GM12878 (cell line): ENCODE data around the gene CLASP1. TPM values are rescaled to one million over a fixed set of nuclear protein-coding genes. Genes with fewer than 3 reads are reported as not detected.

ENCODE experiments used
- ATAC-seq: fragments of 200-7000 bp; cut with Tn5 transposase; 3 replicates; pipeline ENCODE4 v1.9.1; 2020; ENCODE audit warnings: mild to moderate bottlenecking, moderate library complexity
- BruUV-seq: library from RNA; stranded (reverse); fragments of 400-500 nt; replicated peaks from 2 replicates; lab custom pipeline; 2021; lab: Mats Ljungman, UMichigan
- CTCF ChIA-PET: fragments of 300-600 bp; sonication (Branson Sonifier 250); formaldehyde crosslinking; extraction: SDS; loops from one replicate; lab custom pipeline; 2021; ENCODE audit warnings: inconsistent platforms; lab: Yijun Ruan, JAX
- POLR2A ChIA-PET: fragments of 350-600 bp; formaldehyde crosslinking; extraction: SDS; loops from one replicate; lab custom pipeline; 2021; ENCODE audit warnings: inconsistent platforms; lab: Charles Lee
- RAD21 ChIA-PET: fragments of 300-600 bp; sonication (Branson Sonifier 250); formaldehyde crosslinking; loops from one replicate; lab custom pipeline; 2023; ENCODE audit warnings: antibody characterized with exemption; ENCODE audit not compliant: unreplicated experiment; lab: Charles Lee
- SMC1A ChIA-PET: fragments of 300-600 bp; sonication (Branson Sonifier 250); formaldehyde crosslinking; loops from one replicate; lab custom pipeline; 2023; ENCODE audit not compliant: unreplicated experiment, uncharacterized antibody; lab: Charles Lee
- DNase-seq: peaks from one replicate; pipeline ENCODE4 v3.0.0-alpha.2; 2011; ENCODE audit warnings: low read depth, low spot score
- FAIRE-seq: peaks from 3 replicates; lab custom pipeline; 2011; peaks lifted over from hg19 to GRCh38; lab: Jason Lieb, UNC
- H2AFZ ChIP-seq: 2 replicates; pipeline ENCODE4 v1.6.0; 2011; ENCODE audit warnings: low read depth, low read length, control low read depth; ENCODE audit not compliant: control insufficient read depth
- H3K27ac ChIP-seq: 2 replicates; pipeline ENCODE4 v1.5.1; 2011; ENCODE audit warnings: control low read depth; ENCODE audit not compliant: control insufficient read depth, insufficient read depth
- H3K27me3 ChIP-seq, 2 experiments: replicated peaks in 1 of 2; 2 replicates each; pipeline versions ENCODE4 v1.6.0 to v1.6.1; 2011; ENCODE audit warnings: low read length in 1 of 2; ENCODE audit not compliant: control insufficient read depth in 2 of 2, insufficient read depth in 2 of 2
- H3K36me3 ChIP-seq, 2 experiments: 2 replicates each; pipeline ENCODE4 v1.5.1; 2011; ENCODE audit warnings: low read length in 1 of 2; ENCODE audit not compliant: control insufficient read depth in 2 of 2, insufficient read depth in 2 of 2
- H3K4me1 ChIP-seq: 2 replicates; pipeline ENCODE4 v1.6.1; 2011; ENCODE audit warnings: mild to moderate bottlenecking, low read length, moderate library complexity, mixed read lengths; ENCODE audit not compliant: control insufficient read depth, insufficient read depth
- H3K4me2 ChIP-seq: 2 replicates; pipeline ENCODE4 v1.6.0; 2011; ENCODE audit warnings: control low read depth; ENCODE audit not compliant: control insufficient read depth, insufficient read depth
- H3K4me3 ChIP-seq: fragments of 200-600 bp; sonication (generic); 2 replicates; pipeline ENCODE4 v1.5.1; 2016
- H3K79me2 ChIP-seq: 2 replicates; pipeline ENCODE4 v1.6.0; 2011; ENCODE audit warnings: low read length; ENCODE audit not compliant: control insufficient read depth, insufficient read depth
- H3K9ac ChIP-seq: 2 replicates; pipeline ENCODE4 v1.8.0; 2011; ENCODE audit warnings: low read length, control low read depth, mixed read lengths; ENCODE audit not compliant: control insufficient read depth, insufficient read depth
- H3K9me3 ChIP-seq: replicated peaks from 3 replicates; pipeline ENCODE4 v1.5.1; 2011; ENCODE audit warnings: mild to moderate bottlenecking, low read length; ENCODE audit not compliant: control insufficient read depth, insufficient read depth
- H4K20me1 ChIP-seq: 2 replicates; pipeline ENCODE4 v1.6.0; 2011; ENCODE audit not compliant: control insufficient read depth, insufficient read depth
- BRCA1 ChIP-seq: IDR thresholded peaks from 2 replicates; pipeline ENCODE4 v1.6.1; 2011; ENCODE audit warnings: low read depth, low read length, improper control_type of control experiment
- CHD1 ChIP-seq: IDR thresholded peaks from 2 replicates; pipeline ENCODE4 v1.6.1; 2012; ENCODE audit warnings: low read depth, low read length, improper control_type of control experiment
- CHD4 ChIP-seq: fragments of 200-600 bp; sonication (generic); IDR thresholded peaks from 2 replicates; pipeline ENCODE4 v1.6.1; 2016; ENCODE audit warnings: mild to moderate bottlenecking
- EP300 ChIP-seq, 2 experiments: fragments of 150-350 bp in 1 of 2; IDR thresholded peaks; 2 replicates each; pipeline ENCODE4 v1.6.1; 2011 to 2012; ENCODE audit warnings: low read depth in 2 of 2, low read length in 2 of 2, borderline replicate concordance in 1 of 2, improper control_type of control experiment in 1 of 2, inconsistent platforms in 1 of 2; ENCODE audit not compliant: control insufficient read depth in 1 of 2
- HCFC1 ChIP-seq: fragments of 150-350 bp; IDR thresholded peaks from 2 replicates; pipeline ENCODE4 v1.6.1; 2014; ENCODE audit warnings: low read length
- HDGF ChIP-seq: fragments of 450-650 bp; IDR thresholded peaks from 2 replicates; pipeline ENCODE4 v1.6.1; 2016; ENCODE audit warnings: antibody characterized with exemption
- MTA2 ChIP-seq: fragments of 450-650 bp; IDR thresholded peaks from 2 replicates; pipeline ENCODE4 v1.6.1; 2016; ENCODE audit warnings: low read depth, mild to moderate bottlenecking, moderate library complexity
- MYB ChIP-seq: fragments of 150-350 bp; IDR thresholded peaks from 2 replicates; pipeline ENCODE4 v1.6.1; 2014; ENCODE audit warnings: mild to moderate bottlenecking, low read depth, low read length, borderline replicate concordance
- MYC ChIP-seq: IDR thresholded peaks from 2 replicates; pipeline ENCODE4 v1.6.1; 2011; ENCODE audit warnings: mild to moderate bottlenecking, low read length, moderate library complexity, inconsistent platforms; ENCODE audit not compliant: insufficient read depth, insufficient replicate concordance, insufficient read length, severe bottlenecking
- NFIC ChIP-seq: IDR thresholded peaks from 2 replicates; pipeline ENCODE4 v1.6.1; 2012; ENCODE audit warnings: low read depth, mild to moderate bottlenecking, inconsistent platforms, low read length, moderate library complexity
- PAX8 ChIP-seq: fragments of 450-650 bp; IDR thresholded peaks from 2 replicates; pipeline ENCODE4 v1.6.1; 2017; ENCODE audit warnings: mild to moderate bottlenecking, moderate library complexity
- PRDM15 ChIP-seq: fragments of 450-650 bp; formaldehyde crosslinking; IDR thresholded peaks from 2 replicates; pipeline ENCODE4 v1.4.0; 2020; ENCODE audit warnings: mild to moderate bottlenecking, moderate library complexity
- STAT1 ChIP-seq: fragments of 450-650 bp; conservative IDR thresholded peaks from 2 replicates; pipeline ENCODE4 v1.6.1; 2014; ENCODE audit warnings: antibody characterized with exemption, mild to moderate bottlenecking
- SUPT20H ChIP-seq: IDR thresholded peaks from 2 replicates; pipeline ENCODE4 v1.6.1; 2011; ENCODE audit warnings: low read depth, mild to moderate bottlenecking, low read length, moderate library complexity, borderline replicate concordance; ENCODE audit not compliant: control insufficient read depth
- TCF12 ChIP-seq: IDR thresholded peaks from 2 replicates; pipeline ENCODE4 v1.6.1; 2011; ENCODE audit warnings: low read depth, mild to moderate bottlenecking, low read length
- TCF7 ChIP-seq: IDR thresholded peaks from 2 replicates; pipeline ENCODE4 v1.6.1; 2014; ENCODE audit warnings: antibody characterized with exemption, borderline replicate concordance
- ZBED1 ChIP-seq: IDR thresholded peaks from 2 replicates; pipeline ENCODE4 v1.6.1; 2016; ENCODE audit warnings: borderline replicate concordance
- ZNF622 ChIP-seq: fragments of 450-650 bp; IDR thresholded peaks from 2 replicates; pipeline ENCODE4 v1.6.1; 2017; ENCODE audit warnings: mild to moderate bottlenecking, inconsistent platforms
- WGBS: methylation state at CpG from one replicate; pipeline ENCODE4 v1.1.6; 2016; ENCODE audit warnings: low lambda C conversion rate; ENCODE audit not compliant: insufficient replicate concordance, insufficient coverage; ENCODE audit errors: missing lambda C conversion rate; 5-methylcytosine and 5-hydroxymethylcytosine counted together
- in situ Hi-C: fragments of 300-500 bp; cut with MboI; formaldehyde crosslinking; loops from 9 replicates; pipeline ENCODE4 v1.14.3; 2018; ENCODE audit warnings: mixed read lengths
- intact Hi-C: fragments of 100-400 bp; cut with micrococcal nuclease; formaldehyde crosslinking; loops from one replicate; pipeline ENCODE4 v1.14.2; 2022; ENCODE audit not compliant: unreplicated experiment
- polyA plus RNA-seq, 11 experiments: library from polyadenylated mRNA; depleted of rRNA in 4 of 11; unstranded in 6 of 11; stranded (reverse) in 5 of 11; fragments of >200 nt; fragmentation: Nextera tagmentation in 4 of 11; fragmentation: Illumina TruSeq in 1 of 11; extraction: Ambion mirVana in 4 of 11; extraction: Trizol in 1 of 11; gene quantifications; 1 replicate in 1 of 11; 2 replicates in 10 of 11; pipeline versions ENCODE4 v1.2.1 to v1.2.3, GENCODE V29; 2011 to 2016; ENCODE audit warnings: inconsistent platforms in 2 of 11, missing spikeins in 2 of 11, low read depth in 1 of 11
- total RNA-seq, 4 experiments: library from RNA; depleted of rRNA in 3 of 4; stranded (reverse); fragments of >200 nt in 3 of 4; fragmentation: Illumina TruSeq in 1 of 4; extraction: Trizol in 1 of 4; gene quantifications; 2 replicates each; pipeline versions ENCODE4 v1.2.1 to v1.2.3, GENCODE V29; 2013 to 2021
- TF ChIP-seq, protein P1 (sequence below): IDR thresholded peaks from 2 replicates; pipeline ENCODE4 v1.6.1; 2011; ENCODE audit warnings: low read depth, low read length, improper control_type of control experiment, borderline replicate concordance
- TF ChIP-seq, protein P2 (sequence below): fragments of 450-650 bp; IDR thresholded peaks from 2 replicates; pipeline ENCODE4 v1.6.1; 2017; ENCODE audit warnings: borderline replicate concordance

Gene CLASP1
- total and polyA plus RNA-seq, 10 of the 15 experiments (the other 5 are each of a cell fraction or from before 2014, with no cell fraction given), result 1.4 to 62.4 (median 32.9) TPM

- TF ChIP-seq TCF12 (no peak), MYB (no peak), SUPT20H (no peak), MTA2 (no peak), CHD1 (no peak), ZNF622 (no peak), STAT1 (no peak), BRCA1 (no peak), NFIC (no peak), HCFC1 (no peak), HDGF (no peak), MYC (no peak), ZBED1 (no peak), PRDM15 (CRISPR knock-in tag) (no peak), CHD4 (no peak), EP300 (IDR thresholded peaks at IDR 0.05; ENCODE audit: borderline replicate concordance in 1 of 2, control insufficient read depth in 1 of 2, low read depth in 2 of 2, low read length in 2 of 2) (no peak), TCF7 (no peak), PAX8 (no peak)
- TF ChIP-seq, protein P1, sequence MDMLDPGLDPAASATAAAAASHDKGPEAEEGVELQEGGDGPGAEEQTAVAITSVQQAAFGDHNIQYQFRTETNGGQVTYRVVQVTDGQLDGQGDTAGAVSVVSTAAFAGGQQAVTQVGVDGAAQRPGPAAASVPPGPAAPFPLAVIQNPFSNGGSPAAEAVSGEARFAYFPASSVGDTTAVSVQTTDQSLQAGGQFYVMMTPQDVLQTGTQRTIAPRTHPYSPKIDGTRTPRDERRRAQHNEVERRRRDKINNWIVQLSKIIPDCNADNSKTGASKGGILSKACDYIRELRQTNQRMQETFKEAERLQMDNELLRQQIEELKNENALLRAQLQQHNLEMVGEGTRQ, result no peak
- TF ChIP-seq, protein P2, sequence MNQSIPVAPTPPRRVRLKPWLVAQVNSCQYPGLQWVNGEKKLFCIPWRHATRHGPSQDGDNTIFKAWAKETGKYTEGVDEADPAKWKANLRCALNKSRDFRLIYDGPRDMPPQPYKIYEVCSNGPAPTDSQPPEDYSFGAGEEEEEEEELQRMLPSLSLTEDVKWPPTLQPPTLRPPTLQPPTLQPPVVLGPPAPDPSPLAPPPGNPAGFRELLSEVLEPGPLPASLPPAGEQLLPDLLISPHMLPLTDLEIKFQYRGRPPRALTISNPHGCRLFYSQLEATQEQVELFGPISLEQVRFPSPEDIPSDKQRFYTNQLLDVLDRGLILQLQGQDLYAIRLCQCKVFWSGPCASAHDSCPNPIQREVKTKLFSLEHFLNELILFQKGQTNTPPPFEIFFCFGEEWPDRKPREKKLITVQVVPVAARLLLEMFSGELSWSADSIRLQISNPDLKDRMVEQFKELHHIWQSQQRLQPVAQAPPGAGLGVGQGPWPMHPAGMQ, result no peak
- H3K36me3 ChIP-seq, result no peaks in the 10 kb centered on the region
- DNase-seq (no peak), FAIRE-seq (no peak), ATAC-seq (no peak)
- peaks cover 15% of the 10 kb centered on the region for H3K4me1 ChIP-seq
- no peak overlapping the region for H3K4me2 ChIP-seq
- H4K20me1 ChIP-seq, result no peaks in the 10 kb centered on the region
- no peaks in the 10 kb centered on the region for H3K9me3 ChIP-seq
- in situ Hi-C loops, result no loop called here
- RAD21 ChIA-PET, result interaction anchor here (1.5 kb wide), 1 partner anchor 20 kb away, joined by 5 read pairs; no protein-coding TSS in a partner anchor
- no peak overlapping the region for H3K27ac ChIP-seq
- WGBS, result 82% methylated on average over 11 of the region's 11 CpGs
- CTCF ChIA-PET, result interaction anchor here (1.5 to 2.9 kb wide), 3 partner anchors 20 to 167 kb away, joined by 4 to 15 read pairs (median 9); partner anchors contain the start of gene RNU4ATAC
- H3K79me2 ChIP-seq, result no peaks in the 10 kb centered on the region
- no TSS peak for BruUV-seq
- intact Hi-C loops, result loop anchor here (5.0 kb wide), 1 partner anchor 101 kb away; no protein-coding TSS in a partner anchor
- POLR2A ChIA-PET, result interaction anchor here (1.0 kb wide), 1 partner anchor 29 kb away, joined by 4 read pairs; no protein-coding TSS in a partner anchor
- no peak overlapping the region for H3K9ac ChIP-seq
- H2AFZ ChIP-seq, result no peak overlapping the region
- SMC1A ChIA-PET, result no interaction called here
- H3K4me3 ChIP-seq, result no peak overlapping the region
- H3K27me3 ChIP-seq, result no peaks in the 10 kb centered on the region
Measured at GRCh38 chr2:121698318-121698930, 49.2 kb upstream of the CLASP1 start.
